SK-N-MC (cell line): Measurements from ENCODE around the gene CAV2.

Source experiments
- EZH2 ChIP-seq: fragments of 200-600 bp; sonication (generic); IDR thresholded peaks from one replicate; pipeline ENCODE4 v1.6.1; 2017; ENCODE audit warnings: antibody characterized with exemption
- POLR2AphosphoS5 ChIP-seq: IDR thresholded peaks from 2 replicates; pipeline ENCODE4 v1.6.1; 2012; ENCODE audit warnings: mild to moderate bottlenecking, low read depth, low read length, borderline replicate concordance

DNA sequence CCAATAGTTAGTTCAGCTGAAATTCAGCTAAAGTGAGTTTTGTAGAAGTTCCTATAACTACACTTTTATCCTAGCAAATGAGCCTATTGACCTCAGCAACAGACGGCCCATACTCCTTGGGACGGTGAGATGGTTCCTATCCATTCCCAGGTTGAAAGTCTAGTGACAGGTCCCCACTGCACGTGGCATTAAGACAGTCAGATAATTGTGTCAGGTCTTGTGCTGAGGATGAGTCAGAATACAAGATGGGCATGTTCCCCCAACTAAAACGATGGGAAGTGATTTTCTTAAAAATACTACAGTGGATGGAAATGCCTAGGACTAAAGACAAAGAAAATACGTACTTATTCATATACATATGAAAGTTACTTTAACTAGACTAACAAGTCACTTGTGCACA lies 27.4 kb downstream of the CAV2 start:
- no peak for TF ChIP-seq POLR2AphosphoS5
- TF ChIP-seq EZH2 = no peak
